MG63 (cell line): ENCODE measurements around the gene PRMT1. TPM values are rescaled to one million over a fixed set of nuclear protein-coding genes. Genes with fewer than 3 reads are reported as not detected.

Source experiments
- DNase-seq: peaks from one replicate; pipeline ENCODE4 v3.0.0-alpha.2; 2020
- H3K27me3 ChIP-seq: fragments of 250-450 bp; sonication (Bioruptor Pico); 2 replicates; pipeline ENCODE4 v1.5.1; 2020; ENCODE audit warnings: mild to moderate bottlenecking, moderate library complexity
- H3K36me3 ChIP-seq: fragments of 250-450 bp; sonication (Bioruptor Pico); 2 replicates; pipeline ENCODE4 v1.5.1; 2020; ENCODE audit warnings: mild to moderate bottlenecking, moderate library complexity
- H3K4me3 ChIP-seq: fragments of 250-450 bp; sonication (Bioruptor Pico); 2 replicates; pipeline ENCODE4 v1.5.1; 2020; ENCODE audit warnings: mild to moderate bottlenecking, moderate library complexity
- H3K9me3 ChIP-seq: fragments of 250-450 bp; sonication (Bioruptor Pico); 2 replicates; pipeline ENCODE4 v1.5.1; 2020; ENCODE audit warnings: mild to moderate bottlenecking, moderate library complexity
- total RNA-seq: library from RNA; depleted of rRNA; stranded (reverse); fragments of >200 nt; shearing (Covaris generic); gene quantifications from 2 replicates; pipeline ENCODE4 v1.2.3, GENCODE V29; 2014; ENCODE audit warnings: low replicate concordance

PRMT1 gene
- total RNA-seq, 1 experiment from 2014 or later, result 777 TPM

GRCh38 chr19:49679771-49680413 is 2.8 kb downstream of the PRMT1 start:
- H3K4me3 ChIP-seq, result no peak overlapping the region
- no peaks in the 10 kb centered on the region for H3K9me3 ChIP-seq
- H3K36me3 ChIP-seq, result peaks cover 54% of the 10 kb centered on the region
- H3K27me3 ChIP-seq, result no peaks in the 10 kb centered on the region
- no peak for DNase-seq

DNA sequence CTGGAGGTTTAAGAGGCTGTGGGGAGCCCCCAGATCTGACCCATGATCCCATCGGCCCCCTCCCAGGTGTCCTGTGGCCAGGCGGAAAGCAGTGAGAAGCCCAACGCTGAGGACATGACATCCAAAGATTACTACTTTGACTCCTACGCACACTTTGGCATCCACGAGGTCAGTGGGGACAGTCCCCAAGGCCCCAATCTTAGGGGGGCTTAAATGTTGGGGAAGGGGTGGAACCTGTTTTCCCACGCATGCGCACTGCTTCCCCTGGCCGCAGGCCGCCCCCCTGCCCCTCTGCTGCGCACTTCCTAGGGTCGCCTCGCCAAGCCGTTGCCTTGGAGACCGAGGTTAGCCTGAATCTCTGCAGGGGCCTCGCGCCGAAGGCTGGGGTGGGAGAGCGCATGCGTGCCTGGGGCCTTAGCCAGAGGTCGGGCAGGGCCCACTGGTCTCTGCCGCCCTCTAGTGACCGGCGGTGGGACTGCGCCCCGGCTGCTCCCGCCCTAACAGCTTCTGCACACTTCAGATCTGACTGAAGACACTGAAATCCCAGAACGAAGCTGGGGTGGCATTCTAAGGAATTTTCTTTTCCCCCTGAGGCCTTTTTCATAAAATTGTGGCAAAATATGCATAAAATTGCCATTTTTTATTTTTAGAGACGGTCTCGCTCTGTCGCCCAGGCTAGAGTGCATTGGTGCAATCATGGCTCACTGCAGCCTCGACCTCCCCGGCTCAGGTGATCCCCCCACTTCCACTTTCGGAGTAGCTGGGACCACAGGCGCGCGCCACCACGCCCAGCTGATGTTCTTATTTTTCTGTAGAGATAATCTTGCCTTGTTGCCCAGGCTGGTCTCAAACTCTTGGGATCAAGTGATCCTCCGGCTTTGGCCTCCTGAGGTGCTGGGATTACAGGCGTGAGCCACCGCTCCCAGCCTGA is 3.6 kb downstream of the PRMT1 start:
- no peak overlapping the region for H3K4me3 ChIP-seq
- DNase-seq, result peak; percentile 85
- peaks cover 60% of the 10 kb centered on the region for H3K36me3 ChIP-seq
- no peaks in the 10 kb centered on the region for H3K9me3 ChIP-seq
- H3K27me3 ChIP-seq, result no peaks in the 10 kb centered on the region

DNA sequence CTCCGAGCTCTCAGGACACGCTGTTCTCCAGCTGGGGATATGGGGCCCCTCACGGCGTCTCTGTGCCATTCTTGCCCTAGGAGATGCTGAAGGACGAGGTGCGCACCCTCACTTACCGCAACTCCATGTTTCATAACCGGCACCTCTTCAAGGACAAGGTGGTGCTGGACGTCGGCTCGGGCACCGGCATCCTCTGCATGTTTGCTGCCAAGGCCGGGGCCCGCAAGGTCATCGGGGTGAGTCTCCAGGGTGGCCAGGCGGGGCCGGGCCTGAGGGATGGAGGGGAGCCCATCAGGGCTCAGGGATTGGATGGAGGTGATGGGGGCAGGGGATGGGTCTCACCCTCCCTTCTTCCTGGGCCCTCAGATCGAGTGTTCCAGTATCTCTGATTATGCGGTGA is 4.8 kb downstream of the PRMT1 start:
- peaks cover 68% of the 10 kb centered on the region for H3K36me3 ChIP-seq
- no peaks in the 10 kb centered on the region for H3K9me3 ChIP-seq
- no peaks in the 10 kb centered on the region for H3K27me3 ChIP-seq
- no peak for DNase-seq
- no peak overlapping the region for H3K4me3 ChIP-seq

DNA sequence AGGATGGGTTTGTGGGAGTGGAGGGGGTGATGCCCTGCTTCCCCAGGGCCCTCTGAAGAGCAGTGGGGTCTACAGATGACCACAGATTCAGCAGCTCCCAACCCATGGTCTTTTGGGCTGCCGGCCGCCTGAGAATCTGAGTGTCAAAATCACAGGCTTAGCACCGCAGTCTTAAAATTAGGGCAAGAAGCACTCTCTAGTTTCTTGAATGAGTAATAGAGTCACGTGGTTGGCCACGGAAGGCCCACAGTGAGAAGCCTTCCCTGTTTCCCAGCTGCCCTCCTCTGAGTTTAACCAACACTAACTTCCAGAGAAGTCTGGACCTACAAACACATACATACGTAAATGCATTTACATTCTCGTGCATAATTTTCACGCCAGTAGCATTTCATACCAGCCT is 5.2 kb downstream of the PRMT1 start:
- H3K36me3 ChIP-seq, result peaks cover 66% of the 10 kb centered on the region
- H3K9me3 ChIP-seq, result no peaks in the 10 kb centered on the region
- H3K27me3 ChIP-seq, result no peaks in the 10 kb centered on the region
- no peak for DNase-seq
- H3K4me3 ChIP-seq, result no peak overlapping the region

DNA sequence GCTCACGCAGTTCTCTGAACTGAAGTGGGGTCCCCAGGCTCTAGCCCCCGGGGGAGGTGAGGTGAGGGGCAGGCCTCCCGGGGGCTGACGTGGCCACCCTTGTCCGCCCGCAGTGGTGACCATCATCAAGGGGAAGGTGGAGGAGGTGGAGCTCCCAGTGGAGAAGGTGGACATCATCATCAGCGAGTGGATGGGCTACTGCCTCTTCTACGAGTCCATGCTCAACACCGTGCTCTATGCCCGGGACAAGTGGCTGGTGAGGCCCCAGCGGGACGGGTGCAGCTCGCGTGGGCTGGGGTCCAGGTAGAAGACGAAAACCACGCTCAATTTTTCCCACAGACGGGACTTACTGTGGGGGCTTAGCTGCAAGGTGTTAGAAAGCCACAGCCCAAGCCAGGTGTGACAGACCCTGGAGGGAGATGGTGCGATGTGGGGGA is 6.8 kb downstream of the PRMT1 start:
- no peak for DNase-seq
- H3K4me3 ChIP-seq, result no peak overlapping the region
- no peaks in the 10 kb centered on the region for H3K9me3 ChIP-seq
- peaks cover 71% of the 10 kb centered on the region for H3K36me3 ChIP-seq
- no peaks in the 10 kb centered on the region for H3K27me3 ChIP-seq

DNA sequence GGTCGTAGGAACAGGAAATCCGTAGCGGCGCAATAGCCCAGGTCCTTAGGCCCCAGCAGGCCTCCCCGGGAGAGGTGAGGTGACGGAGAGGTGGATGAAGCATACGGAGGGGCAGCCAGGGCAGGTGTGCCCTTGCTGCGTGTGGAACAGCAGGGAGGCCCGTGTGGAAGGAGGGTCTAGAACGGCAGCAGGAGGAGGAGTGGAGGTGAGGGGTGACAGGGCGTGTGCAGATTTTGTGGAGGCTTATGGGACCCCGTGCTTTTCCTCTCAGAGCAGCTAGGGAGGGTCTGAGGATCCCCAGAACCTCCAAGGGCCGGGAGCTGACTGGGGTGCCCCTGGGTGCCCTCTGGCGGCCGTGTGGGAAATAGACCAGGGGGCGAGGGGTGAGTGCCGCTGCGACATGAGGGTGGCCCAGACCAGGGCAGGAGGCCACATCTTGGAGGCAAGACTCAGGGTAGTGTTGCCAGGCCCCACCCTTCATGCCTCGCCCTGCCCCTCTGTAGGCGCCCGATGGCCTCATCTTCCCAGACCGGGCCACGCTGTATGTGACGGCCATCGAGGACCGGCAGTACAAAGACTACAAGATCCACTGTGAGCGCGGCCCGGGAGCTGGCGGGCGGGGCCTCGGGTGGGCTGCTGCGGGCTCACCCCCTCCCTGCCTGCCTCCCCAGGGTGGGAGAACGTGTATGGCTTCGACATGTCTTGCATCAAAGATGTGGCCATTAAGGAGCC is 7.3 kb downstream of the PRMT1 start:
- no peaks in the 10 kb centered on the region for H3K27me3 ChIP-seq
- H3K9me3 ChIP-seq, result no peaks in the 10 kb centered on the region
- H3K36me3 ChIP-seq, result peaks cover 71% of the 10 kb centered on the region
- no peak overlapping the region for H3K4me3 ChIP-seq
- no peak for DNase-seq

DNA sequence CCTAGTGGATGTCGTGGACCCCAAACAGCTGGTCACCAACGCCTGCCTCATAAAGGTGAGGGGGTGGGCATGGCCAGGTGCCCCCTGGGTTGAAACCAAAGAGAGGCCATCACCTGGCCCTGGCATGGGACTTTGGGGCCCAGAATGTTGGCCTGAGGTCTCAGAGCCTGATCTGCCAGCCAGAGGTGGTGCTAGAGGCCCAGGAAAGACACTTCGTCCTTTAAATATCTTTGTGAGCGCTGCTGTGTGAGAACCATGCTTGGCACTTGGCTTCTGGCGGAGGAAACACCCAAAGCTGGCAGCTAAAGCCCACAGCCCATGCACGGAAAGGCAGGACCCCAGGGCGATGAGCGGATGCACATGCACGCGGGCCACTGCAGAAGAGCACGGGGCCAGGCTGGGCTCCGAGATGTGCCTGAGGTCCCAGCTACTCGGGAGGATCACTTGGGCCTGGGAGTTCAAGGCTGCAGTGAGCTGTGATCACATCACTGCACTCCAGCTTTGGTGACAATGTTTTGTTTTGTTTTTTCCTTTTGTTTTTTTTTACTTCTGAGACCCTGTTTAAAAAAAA is 8.0 kb downstream of the PRMT1 start:
- no peak for DNase-seq
- Histone ChIP-seq H3K4me3 (no peak overlapping the region), H3K36me3 (peaks cover 67% of the 10 kb centered on the region)

DNA sequence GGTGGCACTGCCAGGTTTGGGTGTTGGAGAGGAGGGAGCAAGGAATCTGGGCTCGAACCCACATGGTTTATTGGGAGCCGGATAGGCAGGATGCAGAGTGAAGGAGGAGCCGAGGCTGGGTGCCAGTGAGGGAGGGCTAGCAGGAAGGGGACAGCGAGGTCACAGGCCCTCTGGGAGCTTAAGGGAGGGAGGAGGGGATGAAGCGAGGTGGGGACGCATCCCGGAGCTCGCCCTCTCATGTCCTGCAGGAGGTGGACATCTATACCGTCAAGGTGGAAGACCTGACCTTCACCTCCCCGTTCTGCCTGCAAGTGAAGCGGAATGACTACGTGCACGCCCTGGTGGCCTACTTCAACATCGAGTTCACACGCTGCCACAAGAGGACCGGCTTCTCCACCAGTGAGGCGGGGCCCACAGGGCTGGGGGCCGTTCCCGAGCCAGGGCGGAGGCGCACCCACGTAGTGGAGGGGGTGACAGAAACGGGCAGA is 8.8 kb downstream of the PRMT1 start:
- no peak overlapping the region for H3K4me3 ChIP-seq
- no peaks in the 10 kb centered on the region for H3K9me3 ChIP-seq
- no peaks in the 10 kb centered on the region for H3K27me3 ChIP-seq
- peaks cover 60% of the 10 kb centered on the region for H3K36me3 ChIP-seq
- no peak for DNase-seq

More for the DNA sequence above, 8.0 kb downstream of the PRMT1 start:
- Histone ChIP-seq H3K27me3 (no peaks in the 10 kb centered on the region), H3K9me3 (no peaks in the 10 kb centered on the region)

DNA sequence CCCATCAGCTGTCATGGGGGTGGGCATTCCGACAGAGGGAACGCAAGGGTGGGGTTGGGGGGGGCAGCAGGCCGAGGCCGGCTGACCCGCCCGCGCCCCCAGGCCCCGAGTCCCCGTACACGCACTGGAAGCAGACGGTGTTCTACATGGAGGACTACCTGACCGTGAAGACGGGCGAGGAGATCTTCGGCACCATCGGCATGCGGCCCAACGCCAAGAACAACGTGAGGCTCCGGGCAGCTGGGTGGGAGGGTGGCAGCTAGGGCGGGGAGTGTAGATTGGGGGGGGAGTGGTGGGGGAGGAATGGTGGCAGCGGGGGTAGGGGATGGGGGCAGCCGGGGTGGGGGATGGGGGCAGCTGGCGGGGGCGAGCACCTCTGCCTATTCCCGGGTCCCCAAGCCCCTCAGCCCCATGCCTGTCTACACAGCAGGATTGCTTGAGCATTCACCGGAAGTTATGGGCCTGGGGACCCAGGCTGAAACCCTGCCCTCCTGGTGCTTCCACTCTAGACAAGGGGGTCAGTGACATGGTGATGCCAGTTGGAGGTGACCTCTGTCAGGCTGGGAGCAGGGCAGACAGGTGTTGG is 9.5 kb downstream of the PRMT1 start:
- no peak for DNase-seq
- H3K9me3 ChIP-seq, result no peaks in the 10 kb centered on the region
- H3K27me3 ChIP-seq, result no peaks in the 10 kb centered on the region
- no peak overlapping the region for H3K4me3 ChIP-seq
- H3K36me3 ChIP-seq, result peaks cover 53% of the 10 kb centered on the region

- Histone ChIP-seq H3K4me3 (no peak overlapping the region), H3K36me3 (peaks cover 48% of the 10 kb centered on the region), H3K9me3 (no peaks in the 10 kb centered on the region), H3K27me3 (no peaks in the 10 kb centered on the region)
- DNase-seq, result no peak
Observed at GRCh38 chr19:49687150-49687549, 10.1 kb downstream of the PRMT1 start.

DNA sequence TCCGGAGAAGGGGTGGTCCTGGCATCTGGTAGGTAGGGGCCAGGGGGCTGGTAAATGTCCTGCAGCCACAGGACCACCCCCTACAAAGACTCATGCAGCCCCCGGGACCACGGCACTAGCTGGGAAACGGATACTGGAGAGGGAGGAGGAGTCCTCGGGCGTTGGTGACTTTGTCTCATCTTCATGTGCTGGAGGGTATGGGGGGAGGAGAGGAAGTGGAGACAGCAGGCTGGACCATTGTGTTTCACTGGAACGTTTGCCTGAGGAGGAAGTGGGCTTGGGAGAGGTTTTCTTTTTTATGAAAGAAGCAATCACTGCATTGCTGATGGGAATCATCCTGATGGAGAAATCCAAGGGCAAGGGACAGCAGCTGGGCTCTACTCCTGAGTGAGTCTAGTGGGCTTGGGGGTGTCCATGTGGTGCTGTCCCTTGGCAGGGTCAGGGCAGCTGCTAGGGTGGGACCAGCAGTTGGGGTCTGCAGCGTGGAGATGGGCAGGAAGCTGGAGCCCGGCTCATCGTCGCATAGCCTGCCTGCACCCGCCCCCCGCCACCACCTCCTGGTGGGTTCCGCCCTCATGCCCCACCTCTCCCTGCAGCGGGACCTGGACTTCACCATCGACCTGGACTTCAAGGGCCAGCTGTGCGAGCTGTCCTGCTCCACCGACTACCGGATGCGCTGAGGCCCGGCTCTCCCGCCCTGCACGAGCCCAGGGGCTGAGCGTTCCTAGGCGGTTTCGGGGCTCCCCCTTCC is 10.7 kb downstream of the PRMT1 start:
- H3K27me3 ChIP-seq, result no peaks in the 10 kb centered on the region
- H3K36me3 ChIP-seq, result peaks cover 42% of the 10 kb centered on the region
- no peaks in the 10 kb centered on the region for H3K9me3 ChIP-seq
- DNase-seq, result no peak
- H3K4me3 ChIP-seq, result no peak overlapping the region

DNA sequence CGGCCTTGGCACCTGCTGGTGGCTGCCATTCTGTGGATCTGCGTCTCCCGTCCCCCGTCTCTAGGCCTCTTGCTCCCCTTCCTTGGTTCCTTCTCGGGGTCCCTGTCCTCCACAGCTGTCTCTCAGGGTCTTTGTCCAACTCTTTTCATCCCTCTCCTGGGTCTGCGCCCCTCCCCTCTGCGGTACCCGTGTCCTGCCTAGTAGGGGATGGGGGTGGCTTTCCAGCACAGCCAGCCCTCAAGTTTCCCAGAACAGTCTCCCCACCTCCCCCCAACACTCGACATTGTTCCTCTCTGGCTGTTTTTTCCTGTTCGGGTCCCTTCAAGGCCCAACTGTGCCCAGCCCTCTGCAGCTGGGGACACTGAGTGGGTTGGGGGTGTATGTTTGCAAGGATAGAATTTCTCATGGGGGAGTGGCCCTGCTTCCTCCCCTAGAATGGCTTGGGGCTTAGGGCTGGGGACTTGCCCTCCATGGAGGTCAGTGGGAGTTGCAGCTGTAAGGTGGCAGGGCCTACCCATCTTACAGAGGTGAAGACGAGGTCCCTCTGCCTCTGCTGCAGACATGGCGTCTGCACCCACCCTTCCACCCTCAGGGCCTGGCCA is 11.6 kb downstream of the PRMT1 start:
- no peaks in the 10 kb centered on the region for H3K9me3 ChIP-seq
- H3K4me3 ChIP-seq, result no peak overlapping the region
- no peak for DNase-seq
- H3K36me3 ChIP-seq, result peaks cover 33% of the 10 kb centered on the region
- H3K27me3 ChIP-seq, result no peaks in the 10 kb centered on the region

GRCh38 chr19:49689133-49690078 is 12.3 kb downstream of the PRMT1 start, which contains the start of gene ADM5:
Gene ADM5, plus strand, starts transcription at chr19:49689594. Its CDS starts 244 bp downstream, at chr19:49689838.
- no peak for DNase-seq

GRCh38 chr19:49690079-49690655 is 13.1 kb downstream of the PRMT1 start:
- Histone ChIP-seq H3K36me3 (peaks cover 18% of the 10 kb centered on the region), H3K4me3 (no peak overlapping the region), H3K27me3 (no peaks in the 10 kb centered on the region), H3K9me3 (no peaks in the 10 kb centered on the region)
- DNase-seq, result no peak

More at GRCh38 chr19:49689133-49690078, 12.3 kb downstream of the PRMT1 start, which contains the start of gene ADM5:
- Histone ChIP-seq H3K36me3 (peaks cover 25% of the 10 kb centered on the region), H3K4me3 (no peak within 1 kb of the TSS), H3K27me3 (no peaks in the 10 kb centered on the region), H3K9me3 (no peaks in the 10 kb centered on the region)
